Stimulated activated naive B cell treated with anti-CD40 and anti-IgM and Interleukin-4, amounts not matched to agents 10 μg/mL and 1 μg/mL and 100 μg/mL, for 72 hours (primary cell): ENCODE data around the gene APP.
A peak's percentile ranks its signal among the peaks of the same experiment; 100 is the strongest.

Experiments
- ATAC-seq, 2 donors: fragments of 150-1000 bp; cut with Tn5 transposase; replicated peaks; 2 replicates each; pipeline ENCODE4 v1.10.0; 2021; ENCODE audit warnings: moderate library complexity in 1 of 2
- DNase-seq: peaks from one replicate; pipeline ENCODE4 v3.0.0; 2021
- H3K27ac Mint-ChIP-seq: one replicate; pipeline ENCODE4 v1.8.0; 2022; ENCODE audit warnings: mild to moderate bottlenecking, mixed read lengths
- H3K27me3 Mint-ChIP-seq, 2 donors: one replicate each; pipeline ENCODE4 v1.8.0; 2022; ENCODE audit warnings: mixed read lengths in 2 of 2
- H3K36me3 Mint-ChIP-seq, 2 donors: one replicate each; pipeline ENCODE4 v1.8.0; 2022; ENCODE audit warnings: mixed read lengths in 2 of 2, mild to moderate bottlenecking in 1 of 2
- H3K4me1 Mint-ChIP-seq, 2 donors: one replicate each; pipeline ENCODE4 v1.8.0; 2022; ENCODE audit warnings: mixed read lengths in 2 of 2, mild to moderate bottlenecking in 1 of 2
- H3K4me3 Mint-ChIP-seq, 2 donors: one replicate each; pipeline ENCODE4 v1.8.0; 2022; ENCODE audit warnings: mild to moderate bottlenecking in 2 of 2, mixed read lengths in 2 of 2, moderate library complexity in 1 of 2
- H3K9me3 Mint-ChIP-seq, 2 donors: one replicate each; pipeline ENCODE4 v1.8.0; 2022; ENCODE audit warnings: mixed read lengths in 2 of 2, mild to moderate bottlenecking in 1 of 2

Gene APP

GRCh38 chr21:26170471-26171257 is at the start of gene APP:
Gene APP (minus strand): TSS chr21:26170770. CDS start chr21:26170620, 150 bp downstream.
- H3K9me3 Mint-ChIP-seq = no peaks in the 10 kb centered on the region
- ATAC-seq (peak; percentile 85), DNase-seq (peak; percentile 84)
- H3K4me1 Mint-ChIP-seq = peaks cover 21 to 47% of the 10 kb centered on the region in 2 donors
- H3K27me3 Mint-ChIP-seq = peaks cover 18% of the 10 kb centered on the region in 2 donors
- H3K27ac Mint-ChIP-seq = peak within 1 kb of the TSS; percentile 93
- peak within 1 kb of the TSS; percentile 92 to 100 for H3K4me3 Mint-ChIP-seq
- H3K36me3 Mint-ChIP-seq = peaks cover 3 to 10% of the 10 kb centered on the region in 2 donors

DNA sequence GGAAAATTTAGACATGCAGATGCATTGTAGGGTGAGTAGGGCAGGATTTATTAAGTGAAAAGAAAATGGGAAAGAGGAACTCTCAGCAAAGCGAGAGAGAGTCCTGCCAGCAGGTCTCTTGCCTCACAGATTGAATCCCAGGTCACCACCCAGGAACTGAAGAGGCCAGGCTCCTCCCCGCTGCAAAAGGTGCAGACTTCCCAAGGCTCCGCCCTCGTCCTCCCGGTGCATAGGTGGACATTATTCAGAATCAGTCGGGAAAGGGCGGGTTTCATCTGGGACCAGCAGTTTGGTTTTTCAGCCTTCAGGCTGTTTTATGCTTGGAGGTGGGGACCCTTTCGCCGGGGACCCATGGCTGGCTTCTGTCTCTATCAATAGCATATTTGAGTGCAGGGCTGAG is 41.6 kb upstream of the APP start:
- Mint-ChIP-seq H3K9me3 (peaks cover 1 to 2% of the 10 kb centered on the region in 2 donors), H3K4me1 (no peaks in the 10 kb centered on the region), H3K27me3 (peaks cover 7 to 22% of the 10 kb centered on the region in 2 donors), H3K27ac (no peak overlapping the region), H3K36me3 (no peaks in the 10 kb centered on the region), H3K4me3 (no peak overlapping the region)
- ATAC-seq (no peak), DNase-seq (no peak)

DNA sequence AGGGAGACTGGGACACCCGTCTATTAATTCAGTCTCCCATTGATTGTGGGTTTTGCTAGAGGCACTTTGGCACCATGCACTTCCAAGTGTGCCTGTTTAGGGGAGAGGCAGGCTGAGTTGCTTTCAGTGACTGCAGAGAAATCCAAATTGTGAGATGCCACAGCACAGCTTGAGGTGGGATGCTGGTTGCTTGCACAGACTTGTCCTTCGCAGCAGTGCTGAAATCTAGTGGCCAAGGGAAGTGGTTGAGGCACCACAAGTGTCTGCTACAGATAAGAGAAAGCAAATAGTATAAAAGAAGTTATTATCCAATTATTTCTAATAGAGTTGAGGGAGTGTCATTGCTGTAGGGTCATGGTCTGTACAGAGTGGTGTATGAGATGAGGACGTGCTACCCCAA is 40.0 kb upstream of the APP start:
- Mint-ChIP-seq H3K4me1 (no peaks in the 10 kb centered on the region), H3K27me3 (peaks cover 0 to 24% of the 10 kb centered on the region in 2 donors), H3K27ac (no peak overlapping the region), H3K36me3 (no peaks in the 10 kb centered on the region), H3K4me3 (no peak overlapping the region), H3K9me3 (no peaks in the 10 kb centered on the region)
- DNase-seq (no peak), ATAC-seq (no peak)

- DNase-seq (no peak), ATAC-seq (no peak)
- Mint-ChIP-seq H3K27me3 (peaks cover 0 to 34% of the 10 kb centered on the region in 2 donors), H3K4me3 (no peak overlapping the region), H3K36me3 (no peaks in the 10 kb centered on the region), H3K4me1 (no peaks in the 10 kb centered on the region), H3K9me3 (no peaks in the 10 kb centered on the region), H3K27ac (no peak overlapping the region)
These were observed 36.5 kb upstream of the APP start for GRCh38 chr21:26207021-26207420.

DNA sequence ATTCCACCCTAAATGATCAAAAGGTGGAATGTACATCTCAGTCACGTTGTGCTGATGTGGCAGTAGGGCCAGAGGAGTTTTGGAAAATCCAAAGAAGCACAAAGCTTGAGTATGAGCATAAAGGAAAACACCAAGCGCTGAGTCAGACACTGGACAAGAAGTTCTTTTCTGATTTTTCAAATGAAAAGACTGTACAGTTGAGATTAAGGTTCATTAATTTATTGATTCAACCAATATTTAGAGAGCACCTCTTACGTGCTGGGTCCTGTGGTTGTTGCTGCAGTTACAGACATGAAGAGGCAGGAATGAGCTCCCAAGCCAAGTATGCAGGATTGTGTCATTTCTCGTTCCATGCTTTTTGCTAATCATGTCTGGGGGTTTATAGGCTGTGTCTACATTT is 28.9 kb upstream of the APP start:
- no peaks in the 10 kb centered on the region for H3K4me1 Mint-ChIP-seq
- DNase-seq = no peak
- ATAC-seq = no peak
- H3K9me3 Mint-ChIP-seq = no peaks in the 10 kb centered on the region
- no peak overlapping the region for H3K27ac Mint-ChIP-seq
- H3K36me3 Mint-ChIP-seq = no peaks in the 10 kb centered on the region
- H3K27me3 Mint-ChIP-seq = no peaks in the 10 kb centered on the region
- H3K4me3 Mint-ChIP-seq = no peak overlapping the region

DNA sequence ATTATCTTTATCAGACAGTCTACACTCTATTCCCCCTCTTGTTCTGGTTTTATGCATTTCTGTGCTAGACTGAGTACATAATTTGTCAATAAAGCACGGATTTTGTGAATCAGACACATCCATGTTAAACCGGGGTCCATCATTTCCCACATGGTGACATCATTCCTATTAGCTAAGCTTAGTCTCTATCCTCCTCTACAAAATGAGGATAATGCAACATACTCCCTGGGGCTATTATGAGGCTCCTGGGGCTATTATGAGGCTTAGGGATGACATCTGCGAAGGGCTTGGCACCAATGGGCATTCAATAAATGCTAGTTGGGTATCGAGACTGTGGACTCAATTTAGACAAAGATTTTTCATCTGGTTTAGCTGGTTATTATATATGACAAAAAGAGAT is 25.1 kb upstream of the APP start:
- ATAC-seq (no peak), DNase-seq (no peak)
- H3K4me3 Mint-ChIP-seq = no peak overlapping the region
- no peak overlapping the region for H3K27ac Mint-ChIP-seq
- H3K36me3 Mint-ChIP-seq = no peaks in the 10 kb centered on the region
- peaks cover 0 to 2% of the 10 kb centered on the region in 2 donors for H3K9me3 Mint-ChIP-seq
- no peaks in the 10 kb centered on the region for H3K27me3 Mint-ChIP-seq
- H3K4me1 Mint-ChIP-seq = no peaks in the 10 kb centered on the region

GRCh38 chr21:26194811-26195251 is 24.3 kb upstream of the APP start:
- ATAC-seq (no peak), DNase-seq (no peak)
- Mint-ChIP-seq H3K4me3 (no peak overlapping the region), H3K27me3 (no peaks in the 10 kb centered on the region), H3K36me3 (no peaks in the 10 kb centered on the region), H3K27ac (no peak overlapping the region), H3K4me1 (no peaks in the 10 kb centered on the region), H3K9me3 (peaks cover 0 to 2% of the 10 kb centered on the region in 2 donors)

- Mint-ChIP-seq H3K4me3 (no peak overlapping the region), H3K36me3 (no peaks in the 10 kb centered on the region), H3K27ac (no peak overlapping the region), H3K9me3 (peaks cover 0 to 2% of the 10 kb centered on the region in 2 donors), H3K27me3 (no peaks in the 10 kb centered on the region), H3K4me1 (no peaks in the 10 kb centered on the region)
- DNase-seq (no peak), ATAC-seq (no peak)
These were observed 23.8 kb upstream of the APP start for GRCh38 chr21:26194326-26194725.

- Mint-ChIP-seq H3K27ac (no peak overlapping the region), H3K4me1 (no peaks in the 10 kb centered on the region), H3K4me3 (no peak overlapping the region), H3K36me3 (no peaks in the 10 kb centered on the region), H3K9me3 (peaks cover 0 to 2% of the 10 kb centered on the region in 2 donors), H3K27me3 (no peaks in the 10 kb centered on the region)
- DNase-seq = no peak
- no peak for ATAC-seq
These were observed 21.0 kb upstream of the APP start for GRCh38 chr21:26191609-26192008.

- Mint-ChIP-seq H3K4me1 (no peaks in the 10 kb centered on the region), H3K9me3 (peaks cover 5 to 9% of the 10 kb centered on the region in 2 donors), H3K27ac (no peak overlapping the region), H3K27me3 (peaks cover 4 to 6% of the 10 kb centered on the region in 2 donors), H3K4me3 (no peak overlapping the region), H3K36me3 (peaks cover 0 to 4% of the 10 kb centered on the region in 2 donors)
- DNase-seq = no peak
- ATAC-seq = no peak
These were observed 17.9 kb upstream of the APP start for GRCh38 chr21:26188422-26188821.

GRCh38 chr21:26185446-26185845 is 14.9 kb upstream of the APP start:
- Mint-ChIP-seq H3K4me1 (no peaks in the 10 kb centered on the region), H3K27me3 (peaks cover 4 to 9% of the 10 kb centered on the region in 2 donors), H3K9me3 (peaks cover 5 to 9% of the 10 kb centered on the region in 2 donors), H3K4me3 (no peak overlapping the region), H3K36me3 (peaks cover 0 to 4% of the 10 kb centered on the region in 2 donors), H3K27ac (no peak overlapping the region)
- DNase-seq = no peak
- ATAC-seq = no peak

DNA sequence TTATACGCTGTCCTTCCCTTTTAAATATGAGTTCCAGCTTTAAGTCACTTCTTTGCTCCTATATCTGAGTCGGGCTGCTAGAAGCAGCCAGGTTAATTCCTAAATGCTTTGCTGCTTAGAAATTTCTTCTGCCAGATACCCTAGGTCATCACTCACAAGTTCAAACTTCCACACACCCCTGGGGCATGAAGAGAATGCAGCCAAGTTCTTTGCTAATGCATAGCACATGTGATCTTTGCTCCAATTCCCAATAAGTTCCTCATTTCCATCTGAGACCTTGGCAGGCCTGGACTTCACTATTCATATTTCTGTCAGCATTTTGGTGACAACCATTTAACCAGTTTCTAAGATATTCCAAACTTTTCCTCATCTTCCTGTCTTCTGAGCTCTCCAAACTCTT is 14.5 kb upstream of the APP start:
- no peak overlapping the region for H3K4me3 Mint-ChIP-seq
- no peak for DNase-seq
- no peak for ATAC-seq
- no peak overlapping the region for H3K27ac Mint-ChIP-seq
- H3K9me3 Mint-ChIP-seq = peaks cover 5 to 9% of the 10 kb centered on the region in 2 donors
- peaks cover 4 to 9% of the 10 kb centered on the region in 2 donors for H3K27me3 Mint-ChIP-seq
- no peaks in the 10 kb centered on the region for H3K4me1 Mint-ChIP-seq
- peaks cover 0 to 4% of the 10 kb centered on the region in 2 donors for H3K36me3 Mint-ChIP-seq

GRCh38 chr21:26179501-26179900 is 8.9 kb upstream of the APP start:
- H3K27ac Mint-ChIP-seq = no peak overlapping the region
- no peak overlapping the region for H3K4me3 Mint-ChIP-seq
- peaks cover 9 to 22% of the 10 kb centered on the region in 2 donors for H3K27me3 Mint-ChIP-seq
- no peak for DNase-seq
- ATAC-seq = no peak
- H3K36me3 Mint-ChIP-seq = no peaks in the 10 kb centered on the region
- peaks cover 5 to 13% of the 10 kb centered on the region in 2 donors for H3K4me1 Mint-ChIP-seq
- H3K9me3 Mint-ChIP-seq = peaks cover 0 to 5% of the 10 kb centered on the region in 2 donors

DNA sequence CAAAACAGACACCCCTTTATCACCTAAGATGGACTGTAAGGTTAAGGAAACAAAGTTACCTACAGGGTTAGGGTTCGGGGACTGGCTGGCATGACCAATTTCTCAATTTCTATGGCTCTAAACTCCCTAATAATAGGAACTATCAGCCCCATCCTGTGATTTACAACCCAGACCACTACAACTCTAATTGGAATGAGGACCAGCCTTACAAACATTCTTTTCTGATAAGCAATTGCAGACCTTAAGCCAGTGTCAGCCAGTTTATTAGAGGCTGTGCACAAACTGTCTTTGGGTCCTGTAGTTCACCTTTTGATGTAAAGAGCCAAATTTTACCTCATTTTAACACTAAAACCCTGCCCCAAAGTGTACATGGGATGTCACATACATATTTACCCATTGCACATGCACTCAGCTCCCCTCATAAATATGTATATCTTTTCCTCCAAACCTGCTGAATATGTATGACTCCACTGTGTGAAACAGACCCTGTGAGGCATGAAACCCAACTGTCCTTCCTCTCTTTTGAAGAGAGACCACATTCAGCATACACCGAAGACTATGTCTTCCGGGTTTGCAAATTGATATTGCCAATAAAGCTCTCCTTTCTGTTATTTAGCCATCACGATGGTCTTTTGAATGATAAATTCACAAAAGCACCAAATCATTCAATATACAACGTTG is 7.3 kb upstream of the APP start:
- peak; percentile 65 to 76 for ATAC-seq
- H3K27ac Mint-ChIP-seq = no peak overlapping the region
- H3K9me3 Mint-ChIP-seq = no peaks in the 10 kb centered on the region
- H3K4me1 Mint-ChIP-seq = peaks cover 7 to 17% of the 10 kb centered on the region in 2 donors
- peaks cover 14 to 17% of the 10 kb centered on the region in 2 donors for H3K27me3 Mint-ChIP-seq
- no peaks in the 10 kb centered on the region for H3K36me3 Mint-ChIP-seq
- H3K4me3 Mint-ChIP-seq = no peak overlapping the region
- no peak for DNase-seq

DNA sequence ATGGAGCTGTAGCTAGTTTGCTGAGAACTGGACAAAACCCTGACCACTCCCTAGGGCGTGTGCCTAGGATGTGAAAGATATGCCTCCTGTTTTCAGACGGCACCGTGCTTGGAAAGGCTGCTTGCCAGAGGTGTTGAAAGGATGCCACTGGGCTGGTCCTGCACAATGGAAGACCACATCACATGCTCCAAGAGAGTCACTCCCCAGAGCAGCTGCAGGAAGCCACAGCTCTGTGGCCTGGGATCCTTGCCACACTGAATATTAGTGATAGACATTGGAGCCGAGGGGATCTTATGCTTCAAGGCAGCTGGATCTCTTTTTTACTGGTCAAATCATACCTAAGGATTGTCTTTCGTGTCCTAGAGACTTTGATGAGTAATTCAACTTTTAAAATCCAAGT is 6.6 kb upstream of the APP start:
- DNase-seq = no peak
- no peak overlapping the region for H3K27ac Mint-ChIP-seq
- H3K27me3 Mint-ChIP-seq = peaks cover 14 to 17% of the 10 kb centered on the region in 2 donors

More for the DNA sequence above, 6.6 kb upstream of the APP start:
- Mint-ChIP-seq H3K36me3 (no peaks in the 10 kb centered on the region), H3K4me3 (no peak overlapping the region), H3K9me3 (no peaks in the 10 kb centered on the region), H3K4me1 (peaks cover 7 to 17% of the 10 kb centered on the region in 2 donors)
- no peak for ATAC-seq
